ENCODE data around the gene DOCK7. TPM values are rescaled to one million over a fixed set of nuclear protein-coding genes. Genes with fewer than 3 reads are reported as not detected.

The DOCK7 gene
- total and polyA plus RNA-seq, 2 of the 8 experiments (the other 6 are each of a cell fraction or from before 2014, with no cell fraction given): 10.2 to 33.7 TPM

DNA sequence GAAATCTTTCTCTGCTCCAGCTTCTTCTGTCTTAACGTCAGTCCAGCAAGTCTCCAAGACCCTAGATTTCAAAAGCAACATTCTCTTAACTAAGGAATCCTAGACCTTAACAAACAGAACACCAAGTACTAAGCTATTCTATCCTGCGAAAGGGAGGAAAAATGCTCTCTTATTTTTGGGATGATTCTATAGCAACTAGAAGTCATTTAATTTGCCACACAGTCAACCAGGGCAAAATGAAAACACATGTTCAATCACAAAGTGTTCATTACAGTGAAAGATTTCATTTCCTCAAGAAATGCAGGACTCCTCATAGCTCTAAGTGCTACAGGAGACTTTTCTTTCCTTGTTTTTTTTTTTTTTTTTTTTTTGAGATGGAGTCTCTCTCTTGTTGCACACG lies 36.2 kb upstream of the DOCK7 start (continued):
- TF ChIP-seq, protein P1, sequence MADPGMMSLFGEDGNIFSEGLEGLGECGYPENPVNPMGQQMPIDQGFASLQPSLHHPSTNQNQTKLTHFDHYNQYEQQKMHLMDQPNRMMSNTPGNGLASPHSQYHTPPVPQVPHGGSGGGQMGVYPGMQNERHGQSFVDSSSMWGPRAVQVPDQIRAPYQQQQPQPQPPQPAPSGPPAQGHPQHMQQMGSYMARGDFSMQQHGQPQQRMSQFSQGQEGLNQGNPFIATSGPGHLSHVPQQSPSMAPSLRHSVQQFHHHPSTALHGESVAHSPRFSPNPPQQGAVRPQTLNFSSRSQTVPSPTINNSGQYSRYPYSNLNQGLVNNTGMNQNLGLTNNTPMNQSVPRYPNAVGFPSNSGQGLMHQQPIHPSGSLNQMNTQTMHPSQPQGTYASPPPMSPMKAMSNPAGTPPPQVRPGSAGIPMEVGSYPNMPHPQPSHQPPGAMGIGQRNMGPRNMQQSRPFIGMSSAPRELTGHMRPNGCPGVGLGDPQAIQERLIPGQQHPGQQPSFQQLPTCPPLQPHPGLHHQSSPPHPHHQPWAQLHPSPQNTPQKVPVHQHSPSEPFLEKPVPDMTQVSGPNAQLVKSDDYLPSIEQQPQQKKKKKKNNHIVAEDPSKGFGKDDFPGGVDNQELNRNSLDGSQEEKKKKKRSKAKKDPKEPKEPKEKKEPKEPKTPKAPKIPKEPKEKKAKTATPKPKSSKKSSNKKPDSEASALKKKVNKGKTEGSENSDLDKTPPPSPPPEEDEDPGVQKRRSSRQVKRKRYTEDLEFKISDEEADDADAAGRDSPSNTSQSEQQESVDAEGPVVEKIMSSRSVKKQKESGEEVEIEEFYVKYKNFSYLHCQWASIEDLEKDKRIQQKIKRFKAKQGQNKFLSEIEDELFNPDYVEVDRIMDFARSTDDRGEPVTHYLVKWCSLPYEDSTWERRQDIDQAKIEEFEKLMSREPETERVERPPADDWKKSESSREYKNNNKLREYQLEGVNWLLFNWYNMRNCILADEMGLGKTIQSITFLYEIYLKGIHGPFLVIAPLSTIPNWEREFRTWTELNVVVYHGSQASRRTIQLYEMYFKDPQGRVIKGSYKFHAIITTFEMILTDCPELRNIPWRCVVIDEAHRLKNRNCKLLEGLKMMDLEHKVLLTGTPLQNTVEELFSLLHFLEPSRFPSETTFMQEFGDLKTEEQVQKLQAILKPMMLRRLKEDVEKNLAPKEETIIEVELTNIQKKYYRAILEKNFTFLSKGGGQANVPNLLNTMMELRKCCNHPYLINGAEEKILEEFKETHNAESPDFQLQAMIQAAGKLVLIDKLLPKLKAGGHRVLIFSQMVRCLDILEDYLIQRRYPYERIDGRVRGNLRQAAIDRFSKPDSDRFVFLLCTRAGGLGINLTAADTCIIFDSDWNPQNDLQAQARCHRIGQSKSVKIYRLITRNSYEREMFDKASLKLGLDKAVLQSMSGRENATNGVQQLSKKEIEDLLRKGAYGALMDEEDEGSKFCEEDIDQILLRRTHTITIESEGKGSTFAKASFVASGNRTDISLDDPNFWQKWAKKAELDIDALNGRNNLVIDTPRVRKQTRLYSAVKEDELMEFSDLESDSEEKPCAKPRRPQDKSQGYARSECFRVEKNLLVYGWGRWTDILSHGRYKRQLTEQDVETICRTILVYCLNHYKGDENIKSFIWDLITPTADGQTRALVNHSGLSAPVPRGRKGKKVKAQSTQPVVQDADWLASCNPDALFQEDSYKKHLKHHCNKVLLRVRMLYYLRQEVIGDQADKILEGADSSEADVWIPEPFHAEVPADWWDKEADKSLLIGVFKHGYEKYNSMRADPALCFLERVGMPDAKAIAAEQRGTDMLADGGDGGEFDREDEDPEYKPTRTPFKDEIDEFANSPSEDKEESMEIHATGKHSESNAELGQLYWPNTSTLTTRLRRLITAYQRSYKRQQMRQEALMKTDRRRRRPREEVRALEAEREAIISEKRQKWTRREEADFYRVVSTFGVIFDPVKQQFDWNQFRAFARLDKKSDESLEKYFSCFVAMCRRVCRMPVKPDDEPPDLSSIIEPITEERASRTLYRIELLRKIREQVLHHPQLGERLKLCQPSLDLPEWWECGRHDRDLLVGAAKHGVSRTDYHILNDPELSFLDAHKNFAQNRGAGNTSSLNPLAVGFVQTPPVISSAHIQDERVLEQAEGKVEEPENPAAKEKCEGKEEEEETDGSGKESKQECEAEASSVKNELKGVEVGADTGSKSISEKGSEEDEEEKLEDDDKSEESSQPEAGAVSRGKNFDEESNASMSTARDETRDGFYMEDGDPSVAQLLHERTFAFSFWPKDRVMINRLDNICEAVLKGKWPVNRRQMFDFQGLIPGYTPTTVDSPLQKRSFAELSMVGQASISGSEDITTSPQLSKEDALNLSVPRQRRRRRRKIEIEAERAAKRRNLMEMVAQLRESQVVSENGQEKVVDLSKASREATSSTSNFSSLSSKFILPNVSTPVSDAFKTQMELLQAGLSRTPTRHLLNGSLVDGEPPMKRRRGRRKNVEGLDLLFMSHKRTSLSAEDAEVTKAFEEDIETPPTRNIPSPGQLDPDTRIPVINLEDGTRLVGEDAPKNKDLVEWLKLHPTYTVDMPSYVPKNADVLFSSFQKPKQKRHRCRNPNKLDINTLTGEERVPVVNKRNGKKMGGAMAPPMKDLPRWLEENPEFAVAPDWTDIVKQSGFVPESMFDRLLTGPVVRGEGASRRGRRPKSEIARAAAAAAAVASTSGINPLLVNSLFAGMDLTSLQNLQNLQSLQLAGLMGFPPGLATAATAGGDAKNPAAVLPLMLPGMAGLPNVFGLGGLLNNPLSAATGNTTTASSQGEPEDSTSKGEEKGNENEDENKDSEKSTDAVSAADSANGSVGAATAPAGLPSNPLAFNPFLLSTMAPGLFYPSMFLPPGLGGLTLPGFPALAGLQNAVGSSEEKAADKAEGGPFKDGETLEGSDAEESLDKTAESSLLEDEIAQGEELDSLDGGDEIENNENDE (IDR thresholded peaks at IDR 0.05; ENCODE audit: insufficient replicate concordance, low read length): no peak
- no peak for TF ChIP-seq HDAC6 (IDR thresholded peaks at IDR 0.05; ENCODE audit: low read depth, low read length)
- no peak for TF ChIP-seq CEBPB (IDR thresholded peaks at IDR 0.05; ENCODE audit: low read depth, low read length)
- TF ChIP-seq CHD1 (IDR thresholded peaks at IDR 0.05; ENCODE audit: low read depth, low read length): no peak
- no peak for TF ChIP-seq SP2 (IDR thresholded peaks at IDR 0.05; ENCODE audit: low read length)
- TF ChIP-seq RAD21 (IDR thresholded peaks at IDR 0.05 in 1 of 2, conservative IDR thresholded peaks at IDR 0.05 in 1 of 2; ENCODE audit: low read depth in 2 of 2, low read length in 2 of 2): no peak
- TF ChIP-seq, protein P2, sequence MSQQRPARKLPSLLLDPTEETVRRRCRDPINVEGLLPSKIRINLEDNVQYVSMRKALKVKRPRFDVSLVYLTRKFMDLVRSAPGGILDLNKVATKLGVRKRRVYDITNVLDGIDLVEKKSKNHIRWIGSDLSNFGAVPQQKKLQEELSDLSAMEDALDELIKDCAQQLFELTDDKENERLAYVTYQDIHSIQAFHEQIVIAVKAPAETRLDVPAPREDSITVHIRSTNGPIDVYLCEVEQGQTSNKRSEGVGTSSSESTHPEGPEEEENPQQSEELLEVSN (IDR thresholded peaks at IDR 0.05): no peak
- TF ChIP-seq SAP30 (IDR thresholded peaks at IDR 0.05; ENCODE audit: insufficient read depth, insufficient replicate concordance, low read length): no peak
- TF ChIP-seq TAF1 (IDR thresholded peaks at IDR 0.05; ENCODE audit: low read depth, low read length): no peak
- TF ChIP-seq RBBP5 (IDR thresholded peaks at IDR 0.05; ENCODE audit: borderline replicate concordance, low read depth, low read length): no peak
- TF ChIP-seq PHF8 (conservative IDR thresholded peaks at IDR 0.05; ENCODE audit: low read depth, low read length): no peak

Data from H1 (cell line).